Fibroblast of villous mesenchyme (primary cell): ENCODE results near the gene PDZD2. TPM values are rescaled to one million over a fixed set of nuclear protein-coding genes. Genes with fewer than 3 reads are reported as not detected.

ENCODE experiments used
- DNase-seq: peaks from one replicate; pipeline ENCODE4 v3.0.0-alpha.2; 2010; ENCODE audit warnings: low read depth
- H3K4me3 ChIP-seq: 2 replicates; pipeline ENCODE4 v1.5.1; 2011; ENCODE audit warnings: low read depth, mild to moderate bottlenecking, low read length
- CTCF ChIP-seq: IDR thresholded peaks from 2 replicates; pipeline ENCODE4 v1.5.1; 2012; ENCODE audit warnings: low read depth, mild to moderate bottlenecking, low read length; ENCODE audit not compliant: insufficient read depth
- total RNA-seq: library from RNA; depleted of rRNA; stranded (reverse); fragments of >200 nt; gene quantifications from 2 replicates; pipeline ENCODE4 v1.2.3, GENCODE V29; 2012

PDZD2 gene
- total RNA-seq, 1 donor = 2.6 TPM

DNA sequence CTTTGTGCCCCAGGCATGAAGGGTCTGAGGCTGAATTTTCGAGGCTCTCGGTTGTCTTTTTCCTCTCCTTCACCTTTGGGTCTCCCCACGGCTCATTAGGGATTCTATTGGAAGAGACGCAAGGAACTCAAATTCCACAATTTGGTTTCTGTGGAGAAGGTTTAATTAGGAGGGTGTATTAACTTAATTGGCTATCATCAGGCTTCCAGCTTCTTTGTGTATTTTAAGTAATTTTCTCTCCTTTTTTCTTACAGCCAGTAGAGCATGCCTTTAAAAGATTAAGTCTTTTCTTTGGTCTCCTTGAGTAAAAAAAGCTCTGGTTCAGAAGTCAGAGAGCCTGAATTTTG lies 115.4 kb downstream of the PDZD2 start:
- TF ChIP-seq CTCF = no peak
- no peak overlapping the region for H3K4me3 ChIP-seq
- no peak for DNase-seq

GRCh38 chr5:31754741-31755675 lies 116.1 kb downstream of the PDZD2 start:
- no peak overlapping the region for H3K4me3 ChIP-seq
- no peak for TF ChIP-seq CTCF
- DNase-seq = no peak

DNA sequence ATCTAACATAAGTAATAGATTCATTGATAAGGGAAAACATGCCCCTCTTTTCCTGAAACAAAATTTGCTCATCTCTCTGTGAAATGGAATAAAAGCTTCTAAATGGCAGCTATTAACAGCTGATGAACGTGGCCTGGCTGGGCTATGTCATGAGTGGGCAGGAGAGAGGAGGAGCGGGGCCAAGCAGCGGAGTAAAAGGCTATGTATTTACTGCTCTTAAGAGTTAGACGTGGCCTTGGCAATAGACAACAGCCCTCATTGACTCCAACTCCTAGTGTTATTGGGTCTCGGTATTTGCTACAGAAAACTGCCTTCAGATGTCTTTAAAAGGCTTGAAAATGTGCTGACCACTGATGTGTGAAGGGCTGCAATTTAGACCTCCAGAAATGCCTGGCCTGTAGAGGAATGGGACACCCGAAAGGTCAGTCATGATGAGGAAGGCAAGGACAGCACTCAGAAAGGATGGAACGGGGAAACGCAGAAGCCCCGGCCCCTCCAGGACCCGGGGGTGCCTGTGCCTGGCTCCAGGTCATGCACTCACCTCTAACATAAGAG lies 116.8 kb downstream of the PDZD2 start:
- H3K4me3 ChIP-seq = no peak overlapping the region
- DNase-seq = no peak
- TF ChIP-seq CTCF = no peak

GRCh38 chr5:31757806-31758205 lies 118.9 kb downstream of the PDZD2 start:
- no peak for DNase-seq
- TF ChIP-seq CTCF = no peak
- H3K4me3 ChIP-seq = no peak overlapping the region

DNA sequence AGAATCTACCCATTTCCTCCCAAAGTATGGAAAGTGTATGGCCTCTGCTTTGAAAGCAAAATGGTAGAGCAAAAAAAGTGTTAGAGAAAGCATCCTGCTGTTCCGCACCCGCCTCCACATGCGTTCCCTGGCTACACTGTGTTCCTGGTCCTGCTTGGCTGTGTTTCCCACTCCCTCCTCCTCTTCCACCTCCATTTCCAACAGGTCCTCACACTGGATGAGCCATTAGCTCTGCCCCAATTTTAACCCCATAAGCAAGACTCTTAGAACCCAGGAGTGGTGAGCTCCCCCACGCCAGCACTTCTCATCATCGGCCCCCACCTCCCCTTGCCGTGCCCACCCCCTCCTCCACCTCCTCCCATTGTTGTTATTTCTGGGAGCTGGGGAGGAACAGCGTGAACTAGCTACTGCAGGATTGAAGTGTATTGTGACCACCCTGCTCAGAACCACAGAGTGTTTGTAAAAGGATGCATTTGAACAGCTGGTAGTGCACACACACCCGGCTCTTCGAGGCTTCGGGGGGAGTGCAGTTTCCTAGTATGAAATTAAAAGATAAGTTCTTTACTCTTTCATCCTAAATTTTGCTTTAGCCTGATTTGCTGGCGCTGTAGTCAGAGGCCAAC lies 120.0 kb downstream of the PDZD2 start:
- TF ChIP-seq CTCF = no peak
- DNase-seq = no peak
- no peak overlapping the region for H3K4me3 ChIP-seq

DNA sequence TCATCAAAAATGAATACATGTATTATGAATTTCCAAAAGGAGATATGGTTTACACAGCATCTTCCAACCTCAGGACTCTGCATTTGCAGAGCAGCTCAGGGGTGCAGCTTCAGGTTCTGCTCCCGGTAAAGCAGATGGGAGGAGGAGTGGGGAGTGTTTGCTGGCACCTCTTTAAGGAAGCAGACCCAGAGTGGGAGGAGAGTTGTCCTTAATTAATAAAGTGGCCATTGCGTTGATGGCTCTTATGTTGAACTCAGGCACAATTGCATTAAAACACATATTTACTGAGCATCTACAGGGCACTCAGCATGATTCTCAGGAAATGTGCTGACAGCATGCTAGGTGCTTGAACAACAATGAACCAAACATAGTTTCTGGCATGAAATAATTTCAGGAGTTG lies 121.0 kb downstream of the PDZD2 start:
- no peak for DNase-seq
- H3K4me3 ChIP-seq = no peak overlapping the region
- TF ChIP-seq CTCF = no peak
